Measurements from ENCODE around the gene IYD.

DNA sequence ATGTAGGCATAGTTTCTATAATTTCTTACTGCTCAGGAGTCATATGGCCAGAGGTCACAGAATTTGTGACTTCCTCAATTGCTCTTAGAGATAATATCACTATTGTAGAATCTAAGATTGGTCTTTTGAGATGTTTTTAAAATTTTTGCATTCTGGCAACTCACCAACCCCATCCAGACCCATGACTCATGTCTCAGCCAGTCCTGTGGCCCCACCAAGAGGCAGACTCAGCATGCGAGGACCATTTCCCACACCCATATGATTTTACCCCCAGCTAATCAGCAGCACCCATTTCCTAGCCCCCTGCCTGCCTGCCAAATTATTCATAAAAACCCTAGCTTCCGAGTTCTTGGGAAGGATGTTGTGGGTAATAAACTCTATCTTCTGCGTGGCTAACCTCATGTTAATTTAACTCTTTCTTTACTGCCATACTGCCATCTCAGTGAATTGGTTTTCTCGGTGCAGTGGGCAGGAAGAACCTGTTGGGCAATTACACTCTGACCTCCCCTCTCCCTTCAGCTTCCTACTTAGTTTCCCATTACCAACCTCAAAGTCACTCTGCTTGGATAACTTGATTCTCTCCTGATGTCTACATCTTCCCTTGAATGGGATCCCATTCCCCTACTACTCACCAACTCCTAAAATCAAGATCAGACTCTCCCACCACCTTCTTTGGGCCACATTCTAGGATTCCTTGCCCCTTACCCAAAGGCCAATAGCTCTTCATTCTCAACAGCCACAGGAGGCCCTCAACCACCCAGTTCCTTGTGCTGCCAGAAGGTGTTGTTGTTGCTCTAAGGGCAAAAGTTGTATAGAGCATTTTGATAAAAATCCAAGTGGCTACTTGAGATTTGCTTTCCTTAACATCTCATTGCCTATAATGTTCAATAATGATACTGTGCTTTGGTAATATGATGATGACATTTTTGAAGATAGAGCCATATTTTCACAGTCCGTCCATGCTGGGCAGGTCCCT, 16.2 kb upstream of the IYD start:
- TF ChIP-seq, protein P1, sequence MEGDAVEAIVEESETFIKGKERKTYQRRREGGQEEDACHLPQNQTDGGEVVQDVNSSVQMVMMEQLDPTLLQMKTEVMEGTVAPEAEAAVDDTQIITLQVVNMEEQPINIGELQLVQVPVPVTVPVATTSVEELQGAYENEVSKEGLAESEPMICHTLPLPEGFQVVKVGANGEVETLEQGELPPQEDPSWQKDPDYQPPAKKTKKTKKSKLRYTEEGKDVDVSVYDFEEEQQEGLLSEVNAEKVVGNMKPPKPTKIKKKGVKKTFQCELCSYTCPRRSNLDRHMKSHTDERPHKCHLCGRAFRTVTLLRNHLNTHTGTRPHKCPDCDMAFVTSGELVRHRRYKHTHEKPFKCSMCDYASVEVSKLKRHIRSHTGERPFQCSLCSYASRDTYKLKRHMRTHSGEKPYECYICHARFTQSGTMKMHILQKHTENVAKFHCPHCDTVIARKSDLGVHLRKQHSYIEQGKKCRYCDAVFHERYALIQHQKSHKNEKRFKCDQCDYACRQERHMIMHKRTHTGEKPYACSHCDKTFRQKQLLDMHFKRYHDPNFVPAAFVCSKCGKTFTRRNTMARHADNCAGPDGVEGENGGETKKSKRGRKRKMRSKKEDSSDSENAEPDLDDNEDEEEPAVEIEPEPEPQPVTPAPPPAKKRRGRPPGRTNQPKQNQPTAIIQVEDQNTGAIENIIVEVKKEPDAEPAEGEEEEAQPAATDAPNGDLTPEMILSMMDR (IDR thresholded peaks at IDR 0.05 in 8 of 11, conservative IDR thresholded peaks at IDR 0.05 in 3 of 11): no peak
- TF ChIP-seq POLR2AphosphoS5 (IDR thresholded peaks at IDR 0.05) (no peak), POLR2A (IDR thresholded peaks at IDR 0.05) (no peak)
